SIG-M5 treated with dmso at 0.1 percent for 504 hours (cell line): ENCODE results near the gene GSTM2.
A peak's percentile ranks its signal among the peaks of the same experiment; 100 is the strongest.
"Not testable (repeated sequence)": the region's sequence is repeated elsewhere in the genome, so short reads cannot be mapped to it uniquely, and the experiment has no call there.

Experiments used
- DNase-seq: peaks from one replicate; lab custom pipeline; 2025; ENCODE audit not compliant: unreplicated experiment; lab: John Stamatoyannopoulos, UW

The GSTM2 gene

GRCh38 chr1:109673861-109674260 is 6.0 kb downstream of the GSTM2 start:
- not testable (repeated sequence) for DNase-seq

GRCh38 chr1:109676683-109677381 is 9.0 kb downstream of the GSTM2 start:
- DNase-seq, result not testable (repeated sequence)

- DNase-seq, result no peak
Measured at GRCh38 chr1:109677459-109677858, 9.6 kb downstream of the GSTM2 start.

- DNase-seq, result not testable (repeated sequence)
Measured at GRCh38 chr1:109678637-109679036, 10.8 kb downstream of the GSTM2 start.

- not testable (repeated sequence) for DNase-seq
Measured at GRCh38 chr1:109684777-109685176, 16.9 kb downstream of the GSTM2 start.

- not testable (repeated sequence) for DNase-seq
Measured at GRCh38 chr1:109685399-109685798, 17.5 kb downstream of the GSTM2 start.

GRCh38 chr1:109685890-109686289 is 18.0 kb downstream of the GSTM2 start:
- DNase-seq, result not testable (repeated sequence)

- not testable (repeated sequence) for DNase-seq
Measured at GRCh38 chr1:109687109-109687508, 19.3 kb downstream of the GSTM2 start.

GRCh38 chr1:109687641-109688499 is 20.0 kb downstream of the GSTM2 start, which contains the start of gene GSTM1:
GSTM1 (plus strand) TSS chr1:109687817; CDS start chr1:109687874, 57 bp downstream.
- peak; percentile 36 for DNase-seq

GRCh38 chr1:109689844-109690405 is 22.1 kb downstream of the GSTM2 start:
- no peak for DNase-seq

- DNase-seq, result no peak
Measured at GRCh38 chr1:109691759-109692158, 23.9 kb downstream of the GSTM2 start.

GRCh38 chr1:109694400-109694799 is 26.5 kb downstream of the GSTM2 start:
- DNase-seq, result not testable (repeated sequence)

- not testable (repeated sequence) for DNase-seq
Measured at GRCh38 chr1:109695138-109695537, 27.3 kb downstream of the GSTM2 start.

GRCh38 chr1:109697066-109697465 is 29.2 kb downstream of the GSTM2 start:
- DNase-seq, result no peak

GRCh38 chr1:109697861-109698260 is 30.0 kb downstream of the GSTM2 start:
- DNase-seq, result peak; percentile 22

GRCh38 chr1:109702940-109703339 is 35.1 kb downstream of the GSTM2 start:
- not testable (repeated sequence) for DNase-seq

- DNase-seq, result no peak
Measured at GRCh38 chr1:109704173-109704572, 36.3 kb downstream of the GSTM2 start.

GRCh38 chr1:109705411-109705810 is 37.6 kb downstream of the GSTM2 start:
- DNase-seq, result peak; percentile 22

GRCh38 chr1:109708949-109709348 is 41.1 kb downstream of the GSTM2 start:
- not testable (repeated sequence) for DNase-seq

GRCh38 chr1:109709822-109710221 is 42.0 kb downstream of the GSTM2 start:
- not testable (repeated sequence) for DNase-seq

- DNase-seq, result not testable (repeated sequence)
Measured at GRCh38 chr1:109711593-109712320, 43.9 kb downstream of the GSTM2 start, which contains the start of gene GSTM5. GSTM5 (plus strand) TSS chr1:109712251; CDS start chr1:109712313, 62 bp downstream.
